K562 (cell line): Measurements from ENCODE around the gene FYTTD1. TPM values are rescaled to one million over a fixed set of nuclear protein-coding genes. Genes with fewer than 3 reads are reported as not detected.
A peak's percentile ranks its signal among the peaks of the same experiment; 100 is the strongest.

Source experiments
- ATF6 ChIP-seq: sonication (generic); formaldehyde crosslinking; IDR thresholded peaks from 2 replicates; pipeline ENCODE4 v1.4.0; 2020; ENCODE audit warnings: mild to moderate bottlenecking, missing genetic modification reagents
- CXXC5 ChIP-seq: fragments of 250-450 bp; sonication (Bioruptor Pico); IDR thresholded peaks from 2 replicates; pipeline ENCODE4 v1.8.0; 2022; ENCODE audit warnings: inconsistent platforms, mild to moderate bottlenecking, moderate library complexity
- DPF2 ChIP-seq: fragments of 450-650 bp; IDR thresholded peaks from 2 replicates; pipeline ENCODE4 v1.6.1; 2016
- E2F3 ChIP-seq: fragments of 250-450 bp; sonication (Bioruptor Pico); IDR thresholded peaks from 2 replicates; pipeline ENCODE4 v1.4.0; 2020; ENCODE audit warnings: mild to moderate bottlenecking
- FOXK1 ChIP-seq: sonication (generic); formaldehyde crosslinking; IDR thresholded peaks from 2 replicates; pipeline ENCODE4 v1.8.0; 2022; ENCODE audit warnings: missing genetic modification reagents, mild to moderate bottlenecking, borderline replicate concordance
- NELFE ChIP-seq: IDR thresholded peaks from 2 replicates; pipeline ENCODE4 v1.6.1; 2011; ENCODE audit warnings: mild to moderate bottlenecking; ENCODE audit not compliant: insufficient read depth, insufficient read length
- NFE2 ChIP-seq: IDR thresholded peaks from 2 replicates; pipeline ENCODE4 v1.6.1; 2014; ENCODE audit warnings: antibody characterized with exemption, low read depth
- PTBP1 ChIP-seq: fragments of 200-400 bp; formaldehyde crosslinking; IDR thresholded peaks from 2 replicates; pipeline ENCODE4 v1.6.1; 2017; ENCODE audit warnings: low read depth, low read length
- RBM17 ChIP-seq: fragments of 200-400 bp; formaldehyde crosslinking; IDR thresholded peaks from 2 replicates; pipeline ENCODE4 v1.6.1; 2017; ENCODE audit warnings: low read depth, mild to moderate bottlenecking, low read length, borderline replicate concordance
- SRF ChIP-seq, 2 experiments: fragments of 250-450, 450-650 bp in 1 of 2; sonication (Bioruptor Pico) in 1 of 2; sonication (generic) in 1 of 2; formaldehyde crosslinking; IDR thresholded peaks; 2 replicates each; pipeline versions ENCODE4 v1.5.0 to v1.5.1; 2020 to 2022; ENCODE audit warnings: mild to moderate bottlenecking in 1 of 2, missing genetic modification reagents in 1 of 2
- SRSF7 ChIP-seq: fragments of 200-400 bp; formaldehyde crosslinking; optimal IDR thresholded peaks from 2 replicates; pipeline ENCODE3; 2017; ENCODE audit warnings: mild to moderate bottlenecking, low read depth, low read length
- USF2 ChIP-seq: sonication (generic); formaldehyde crosslinking; IDR thresholded peaks from 2 replicates; pipeline ENCODE4 v1.5.0; 2020; ENCODE audit warnings: missing genetic modification reagents
- YBX1 ChIP-seq: fragments of 450-650 bp; IDR thresholded peaks from 2 replicates; pipeline ENCODE4 v1.7.1; 2016; ENCODE audit warnings: mild to moderate bottlenecking
- YY1 ChIP-seq, 3 experiments: IDR thresholded peaks; 2 replicates each; pipeline ENCODE4 v1.6.1; 2011; ENCODE audit warnings: low read length in 2 of 3, mild to moderate bottlenecking in 2 of 3, moderate library complexity in 2 of 3, borderline replicate concordance in 1 of 3, control low read depth in 1 of 3, low read depth in 1 of 3; ENCODE audit not compliant: insufficient read depth in 3 of 3, insufficient replicate concordance in 2 of 3, control insufficient read depth in 1 of 3, insufficient read length in 1 of 3; ENCODE audit errors: extremely low read depth in 1 of 3
- ZC3H11A ChIP-seq: IDR thresholded peaks from 2 replicates; pipeline ENCODE4 v1.6.1; 2012; ENCODE audit warnings: low read depth, low read length, improper control_type of control experiment
- ZKSCAN8 ChIP-seq: fragments of 200-800 bp; sonication (Bioruptor generic); IDR thresholded peaks from 2 replicates; pipeline ENCODE4 v1.6.1; 2016; ENCODE audit warnings: missing genetic modification characterization, missing compliant biosample characterization
- ZNF551 ChIP-seq: fragments of 250-450 bp; sonication (Bioruptor Pico); IDR thresholded peaks from 2 replicates; pipeline ENCODE4 v1.5.0; 2021; ENCODE audit warnings: mild to moderate bottlenecking, moderate library complexity
- ZNF584 ChIP-seq: fragments of 200-800 bp; sonication (Bioruptor generic); IDR thresholded peaks from 2 replicates; pipeline ENCODE4 v1.6.1; 2016; ENCODE audit warnings: low read depth, mild to moderate bottlenecking, missing genetic modification characterization, missing compliant biosample characterization
- polyA plus RNA-seq, 8 experiments: library from polyadenylated mRNA; depleted of rRNA in 4 of 8; stranded (reverse) in 5 of 8; unstranded in 3 of 8; fragments of >200 nt; fragmentation: Nextera tagmentation in 2 of 8; fragmentation: Illumina TruSeq in 1 of 8; extraction: Ambion mirVana in 2 of 8; extraction: Trizol in 1 of 8; gene quantifications; 2 replicates each; pipeline versions ENCODE4 v1.2.1 to v1.2.3, GENCODE V29; 2011 to 2014; ENCODE audit warnings: inconsistent platforms in 1 of 8, missing spikeins in 1 of 8
- total RNA-seq, 7 experiments: library from RNA; depleted of rRNA in 6 of 7; stranded (reverse); fragments of >200 nt in 6 of 7; fragmentation: Illumina TruSeq in 2 of 7; extraction: Trizol in 2 of 7; gene quantifications; 2 replicates each; pipeline versions ENCODE4 v1.2.1 to v1.2.3, GENCODE V29; 2011 to 2021; ENCODE audit warnings: low replicate concordance in 1 of 7
- TF ChIP-seq, protein P1 (sequence below): sonication (generic); formaldehyde crosslinking; IDR thresholded peaks from 2 replicates; pipeline ENCODE4 v1.8.1; 2023; ENCODE audit warnings: mild to moderate bottlenecking, missing genetic modification reagents

FYTTD1 gene
- total and polyA plus RNA-seq, 9 of the 15 experiments (the other 6 are each of a cell fraction or from before 2014, with no cell fraction given): 35.7 to 106 (median 76.3) TPM

DNA sequence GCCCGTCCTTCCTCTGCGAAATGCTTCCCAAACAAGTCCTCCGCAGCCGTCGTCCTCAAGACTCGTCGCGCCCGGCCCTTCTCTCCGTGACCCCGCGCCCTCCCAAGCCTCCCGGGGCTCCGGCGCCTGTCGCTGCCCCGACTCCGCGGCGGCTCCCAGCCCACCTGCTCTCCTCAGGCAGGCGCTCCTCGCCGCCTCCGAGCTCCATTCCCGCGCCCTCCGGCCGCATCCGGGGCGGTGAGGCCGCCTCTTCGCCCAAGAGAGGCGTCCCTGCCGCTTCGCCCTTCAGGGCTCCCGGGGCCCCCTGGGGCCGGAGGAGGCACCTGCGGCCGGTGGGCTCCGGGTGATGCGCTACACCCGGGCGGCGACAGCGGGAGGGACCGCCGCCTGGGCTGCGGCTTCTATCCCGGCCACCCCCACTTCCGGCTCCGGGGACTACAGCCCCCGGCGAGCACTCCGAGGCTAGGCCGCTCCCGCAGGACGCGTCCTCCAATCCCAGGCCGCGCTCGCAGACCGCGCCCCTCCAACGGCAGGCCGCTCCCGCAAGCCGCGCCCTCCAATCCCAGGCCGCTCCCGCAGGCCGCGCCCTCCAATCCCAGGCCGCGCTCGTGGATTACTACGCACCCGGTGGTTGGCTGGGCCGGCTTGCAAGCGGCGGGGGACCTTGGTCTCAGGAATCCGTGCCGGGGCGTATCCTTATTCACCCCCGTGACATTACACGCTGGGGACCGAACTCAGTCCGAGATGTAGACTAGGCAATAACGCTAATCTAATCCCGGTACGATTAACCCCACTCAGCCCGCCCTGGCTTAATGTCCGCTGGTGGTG, 13.0 kb upstream of the FYTTD1 start, which contains the start of gene RUBCN (continued):
- TF ChIP-seq NFE2 (no peak), E2F3 (peak; percentile 45; the same call in 1 of the 2 replicates), USF2 (CRISPR knock-in tag) (no peak), SRF (CRISPR knock-in tag; IDR thresholded peaks at IDR 0.05) (peak in 1 of 2 experiments; percentile 35; a peak in 1 of 4 replicates), ZC3H11A (no peak), PTBP1 (no peak), ZNF584 (CRISPR knock-in tag) (no peak), ZKSCAN8 (CRISPR knock-in tag) (no peak), YBX1 (no peak), FOXK1 (no peak), DPF2 (no peak), ZNF551 (CRISPR knock-in tag) (no peak), SRSF7 (no peak), YY1 (IDR thresholded peaks at IDR 0.05; ENCODE audit: borderline replicate concordance in 1 of 3, control insufficient read depth in 1 of 3, extremely low read depth in 1 of 3, insufficient read depth in 3 of 3, insufficient read length in 1 of 3, insufficient replicate concordance in 2 of 3, low read depth in 1 of 3, low read length in 2 of 3) (peak in 1 of 3 experiments; percentile 25), ATF6 (CRISPR knock-in tag) (peak; percentile 79; the same call in 1 of the 2 replicates), NELFE (no peak), CXXC5 (peak; percentile 91), RBM17 (no peak)
- TF ChIP-seq, protein P1, sequence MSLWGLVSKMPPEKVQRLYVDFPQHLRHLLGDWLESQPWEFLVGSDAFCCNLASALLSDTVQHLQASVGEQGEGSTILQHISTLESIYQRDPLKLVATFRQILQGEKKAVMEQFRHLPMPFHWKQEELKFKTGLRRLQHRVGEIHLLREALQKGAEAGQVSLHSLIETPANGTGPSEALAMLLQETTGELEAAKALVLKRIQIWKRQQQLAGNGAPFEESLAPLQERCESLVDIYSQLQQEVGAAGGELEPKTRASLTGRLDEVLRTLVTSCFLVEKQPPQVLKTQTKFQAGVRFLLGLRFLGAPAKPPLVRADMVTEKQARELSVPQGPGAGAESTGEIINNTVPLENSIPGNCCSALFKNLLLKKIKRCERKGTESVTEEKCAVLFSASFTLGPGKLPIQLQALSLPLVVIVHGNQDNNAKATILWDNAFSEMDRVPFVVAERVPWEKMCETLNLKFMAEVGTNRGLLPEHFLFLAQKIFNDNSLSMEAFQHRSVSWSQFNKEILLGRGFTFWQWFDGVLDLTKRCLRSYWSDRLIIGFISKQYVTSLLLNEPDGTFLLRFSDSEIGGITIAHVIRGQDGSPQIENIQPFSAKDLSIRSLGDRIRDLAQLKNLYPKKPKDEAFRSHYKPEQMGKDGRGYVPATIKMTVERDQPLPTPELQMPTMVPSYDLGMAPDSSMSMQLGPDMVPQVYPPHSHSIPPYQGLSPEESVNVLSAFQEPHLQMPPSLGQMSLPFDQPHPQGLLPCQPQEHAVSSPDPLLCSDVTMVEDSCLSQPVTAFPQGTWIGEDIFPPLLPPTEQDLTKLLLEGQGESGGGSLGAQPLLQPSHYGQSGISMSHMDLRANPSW (CRISPR knock-in tag): no peak
